HepG2 (cell line): Measurements from ENCODE around the gene LLGL1. TPM values are rescaled to one million over a fixed set of nuclear protein-coding genes. Genes with fewer than 3 reads are reported as not detected.

Experiments used
- ATAC-seq: fragments of 200-7000 bp; cut with Tn5 transposase; 3 replicates; pipeline ENCODE4 v1.9.1; 2020; ENCODE audit warnings: mild to moderate bottlenecking, moderate library complexity
- BruUV-seq: library from RNA; stranded (reverse); fragments of 400-500 nt; replicated peaks from 2 replicates; lab custom pipeline; 2021; lab: Mats Ljungman, UMichigan
- CTCF ChIA-PET: fragments of 300-600 bp; formaldehyde crosslinking; extraction: SDS; loops from one replicate; lab custom pipeline; 2021; ENCODE audit warnings: low total read pairs, inconsistent platforms, low intra/inter-chr PET ratio; lab: Yijun Ruan, JAX
- POLR2A ChIA-PET: fragments of 350-600 bp; sonication (Branson Sonifier 250); formaldehyde crosslinking; loops from one replicate; lab custom pipeline; 2020; ENCODE audit warnings: antibody characterized with exemption, inconsistent platforms; lab: Yijun Ruan, JAX
- DNase-seq: peaks from one replicate; pipeline ENCODE4 v3.0.0-alpha.2; 2015; ENCODE audit warnings: low spot score
- FAIRE-seq: peaks from 3 replicates; lab custom pipeline; 2011; peaks lifted over from hg19 to GRCh38; lab: Jason Lieb, UNC
- H2AFZ ChIP-seq: one replicate; pipeline ENCODE4 v1.6.1; 2011; ENCODE audit warnings: low read length, inconsistent platforms
- H3K27ac ChIP-seq: fragments of 300-600 bp; 3 replicates; pipeline ENCODE4 v1.8.0; 2011; ENCODE audit warnings: mixed run types, mild to moderate bottlenecking, mixed read lengths, low read length, inconsistent platforms; ENCODE audit not compliant: insufficient read depth; ENCODE audit errors: extremely low read length
- H3K27me3 ChIP-seq, 2 experiments: fragments of 200-600 bp in 1 of 2; 2 replicates in 1 of 2; 3 replicates in 1 of 2; pipeline versions ENCODE4 v1.6.0 to v1.8.0; 2011; ENCODE audit warnings: low read length in 2 of 2, mild to moderate bottlenecking in 2 of 2, moderate library complexity in 2 of 2, inconsistent platforms in 1 of 2; ENCODE audit not compliant: insufficient read depth in 2 of 2, control insufficient read depth in 1 of 2
- H3K36me3 ChIP-seq, 2 experiments: fragments of 200-600 bp in 1 of 2; replicated peaks in 1 of 2; 2 replicates in 1 of 2; 3 replicates in 1 of 2; pipeline versions ENCODE4 v1.5.1 to v1.8.0; 2011; ENCODE audit warnings: low read length in 2 of 2, inconsistent platforms in 1 of 2; ENCODE audit not compliant: insufficient read depth in 2 of 2, control insufficient read depth in 1 of 2
- H3K4me1 ChIP-seq: 2 replicates; pipeline ENCODE4 v1.5.1; 2012; ENCODE audit warnings: low read length, inconsistent platforms; ENCODE audit not compliant: insufficient read depth
- H3K4me2 ChIP-seq: 2 replicates; pipeline ENCODE4 v1.6.0; 2011; ENCODE audit warnings: low read depth, low read length, inconsistent platforms
- H3K4me3 ChIP-seq, 3 experiments: fragments of 200-600 bp in 1 of 3; sonication (generic), shearing (Covaris generic) in 1 of 3; replicated peaks in 1 of 3; 2 replicates each; pipeline ENCODE4 v1.5.1; 2011 to 2016; ENCODE audit warnings: low read length in 3 of 3, inconsistent platforms in 2 of 3, low read depth in 2 of 3, mild to moderate bottlenecking in 2 of 3, control low read depth in 1 of 3, mixed read lengths in 1 of 3; ENCODE audit not compliant: insufficient read depth in 1 of 3
- H3K79me2 ChIP-seq: one replicate; pipeline ENCODE4 v1.6.1; 2011; ENCODE audit warnings: low read length, inconsistent platforms; ENCODE audit not compliant: insufficient read depth
- H3K9ac ChIP-seq: 2 replicates; pipeline ENCODE4 v1.6.0; 2011; ENCODE audit warnings: mild to moderate bottlenecking, low read depth, low read length, inconsistent platforms; ENCODE audit not compliant: insufficient read depth
- H3K9me3 ChIP-seq: 2 replicates; pipeline ENCODE4 v1.5.1; 2012; ENCODE audit warnings: mild to moderate bottlenecking, low read length
- H4K20me1 ChIP-seq: 2 replicates; pipeline ENCODE4 v1.6.0; 2011; ENCODE audit warnings: inconsistent platforms, mild to moderate bottlenecking, low read length, moderate library complexity; ENCODE audit not compliant: insufficient read depth
- PHF8 ChIP-seq: sonication (generic); formaldehyde crosslinking; IDR thresholded peaks from 2 replicates; pipeline ENCODE4 v1.5.0; 2020; ENCODE audit warnings: missing genetic modification reagents
- POLR2A ChIP-seq, 2 experiments: IDR thresholded peaks; 2 replicates each; pipeline ENCODE4 v1.6.1; 2011; ENCODE audit warnings: low read depth in 2 of 2, low read length in 2 of 2, mild to moderate bottlenecking in 1 of 2, moderate library complexity in 1 of 2; ENCODE audit not compliant: insufficient read depth in 1 of 2
- POLR2AphosphoS5 ChIP-seq: IDR thresholded peaks from 2 replicates; pipeline ENCODE4 v1.6.1; 2012; ENCODE audit warnings: low read depth, low read length
- RAD51 ChIP-seq: fragments of 450-650 bp; IDR thresholded peaks from 2 replicates; pipeline ENCODE4 v1.6.1; 2016; ENCODE audit warnings: borderline replicate concordance
- SIN3A ChIP-seq: IDR thresholded peaks from 2 replicates; pipeline ENCODE4 v1.6.1; 2011; ENCODE audit warnings: low read depth, mild to moderate bottlenecking, control low read depth, low read length, borderline replicate concordance
- ZNF337 ChIP-seq: sonication (generic); formaldehyde crosslinking; IDR thresholded peaks from 2 replicates; pipeline ENCODE4 v1.5.1; 2020; ENCODE audit warnings: missing genetic modification reagents, low read depth, mild to moderate bottlenecking, borderline replicate concordance
- WGBS: methylation state at CpG from one replicate; pipeline ENCODE4 v1.1.6; 2017; ENCODE audit warnings: low lambda C conversion rate; 5-methylcytosine and 5-hydroxymethylcytosine counted together
- in situ Hi-C: cut with HindIII; loops from 2 replicates; pipeline ENCODE4 v1.10.0; 2017; ENCODE audit warnings: low pct_unique_long_range_greater_than_20kb; ENCODE audit not compliant: extremely low pct_ligation_motif_present
- intact Hi-C: fragments of 100-400 bp; cut with micrococcal nuclease; formaldehyde crosslinking; loops from one replicate; pipeline ENCODE4 v1.10.0; 2022; ENCODE audit not compliant: unreplicated experiment
- polyA plus RNA-seq, 8 experiments: library from polyadenylated mRNA; depleted of rRNA in 3 of 8; stranded (reverse) in 7 of 8; unstranded in 1 of 8; fragments of >200 nt; fragmentation: Illumina TruSeq in 4 of 8; extraction: Trizol in 4 of 8; gene quantifications; 2 replicates each; pipeline versions ENCODE4 v1.2.1 to v1.2.3, GENCODE V29; 2011 to 2016; ENCODE audit warnings: low read depth in 4 of 8, missing spikeins in 1 of 8, mixed read lengths in 1 of 8; ENCODE audit not compliant: insufficient read depth in 1 of 8
- total RNA-seq, 5 experiments: library from RNA; depleted of rRNA; stranded (reverse); fragments of >200 nt; fragmentation: Illumina TruSeq; extraction: Trizol; gene quantifications; 2 replicates each; pipeline ENCODE4 v1.2.3, GENCODE V29; 2016; ENCODE audit warnings: low read depth in 1 of 5
- TF ChIP-seq, protein P1 (sequence below): sonication (generic); formaldehyde crosslinking; IDR thresholded peaks from 2 replicates; pipeline ENCODE4 v1.4.0; 2020; ENCODE audit warnings: missing genetic modification reagents
- TF ChIP-seq, protein P2 (sequence below): sonication (generic); formaldehyde crosslinking; IDR thresholded peaks from 2 replicates; pipeline ENCODE4 v1.8.0; 2022; ENCODE audit warnings: low read depth, missing genetic modification reagents

LLGL1 gene
- total and polyA plus RNA-seq, 2 of the 13 experiments (the other 11 are each of a cell fraction or from before 2014, with no cell fraction given), result 15.0 to 15.3 TPM

DNA sequence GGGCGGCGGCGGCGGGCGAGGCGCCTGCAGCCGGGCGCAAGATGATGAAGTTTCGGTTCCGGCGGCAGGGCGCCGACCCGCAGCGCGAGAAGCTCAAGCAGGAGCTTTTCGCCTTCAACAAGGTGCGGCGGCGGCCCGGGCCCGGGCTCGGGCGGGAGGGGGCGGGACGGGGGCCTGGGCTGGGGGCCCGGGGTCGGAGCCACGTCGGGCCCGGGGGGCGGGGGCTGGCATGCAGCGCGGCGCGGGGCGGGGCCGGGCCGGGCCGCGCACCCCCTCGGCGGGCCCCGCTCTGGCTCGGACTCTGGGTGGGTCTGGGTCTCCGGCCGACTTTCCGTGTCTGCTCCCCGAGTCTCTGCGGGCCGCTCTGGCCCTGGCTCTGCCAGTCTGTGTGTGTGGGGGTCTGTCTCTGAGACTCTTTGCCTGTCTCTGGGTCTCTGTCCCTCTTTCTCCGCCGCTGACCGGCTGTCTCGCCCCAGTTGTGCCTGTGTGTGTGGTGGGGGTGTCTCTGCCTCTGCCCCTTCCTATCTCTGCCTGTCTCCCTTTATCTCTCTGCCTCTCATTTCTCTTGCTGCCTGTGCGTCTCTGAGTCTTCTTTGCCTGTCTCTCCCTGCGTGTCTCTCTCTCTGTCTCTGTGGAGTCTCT, 328 bp downstream of the LLGL1 start:
- Histone ChIP-seq H3K9ac (peak overlapping the region; percentile 79), H3K36me3 (no peaks in the 10 kb centered on the region), H3K79me2 (peaks cover 21% of the 10 kb centered on the region), H3K4me2 (peak overlapping the region; percentile 97), H3K27ac (no peak overlapping the region), H4K20me1 (peaks cover 4% of the 10 kb centered on the region; the same call in 1 of the 2 replicates), H3K4me1 (peaks cover 54% of the 10 kb centered on the region), H3K9me3 (no peaks in the 10 kb centered on the region), H2AFZ (no peak overlapping the region), H3K4me3 (peak overlapping the region; percentile 85 to 96 (median 89)), H3K27me3 (no peaks in the 10 kb centered on the region; a peak in 1 of 5 replicates)
- BruUV-seq, result no TSS peak
- WGBS, result 3% methylated on average over 6 of the region's 57 CpGs
- in situ Hi-C loops (no loop called here), intact Hi-C loops (no loop called here)
- DNase-seq (no peak), ATAC-seq (peak; percentile 1; the same call in 1 of the 3 replicates), FAIRE-seq (no peak)
- ChIA-PET POLR2A (interaction anchor here (1.5 to 3.2 kb wide), 3 partner anchors 18 to 89 kb away, joined by 3 to 29 read pairs (median 7); partner anchors contain the start of genes ALKBH5, SMCR8 and TOP3A), CTCF (no interaction called here)
- TF ChIP-seq POLR2A (IDR thresholded peaks at IDR 0.05; ENCODE audit: insufficient read depth in 1 of 2, low read depth in 2 of 2, low read length in 2 of 2) (peak in 1 of 2 experiments; percentile 48; a peak in 1 of 4 replicates), ZNF337 (CRISPR knock-in tag) (no peak), PHF8 (CRISPR knock-in tag) (peak; percentile 27; the same call in 1 of the 2 replicates), POLR2AphosphoS5 (0 out of 2 replicates have a peak, but pooled peaks have one; percentile 10), SIN3A (0 out of 2 replicates have a peak, but pooled peaks have one; percentile 4), RAD51 (no peak)
- TF ChIP-seq, protein P1, sequence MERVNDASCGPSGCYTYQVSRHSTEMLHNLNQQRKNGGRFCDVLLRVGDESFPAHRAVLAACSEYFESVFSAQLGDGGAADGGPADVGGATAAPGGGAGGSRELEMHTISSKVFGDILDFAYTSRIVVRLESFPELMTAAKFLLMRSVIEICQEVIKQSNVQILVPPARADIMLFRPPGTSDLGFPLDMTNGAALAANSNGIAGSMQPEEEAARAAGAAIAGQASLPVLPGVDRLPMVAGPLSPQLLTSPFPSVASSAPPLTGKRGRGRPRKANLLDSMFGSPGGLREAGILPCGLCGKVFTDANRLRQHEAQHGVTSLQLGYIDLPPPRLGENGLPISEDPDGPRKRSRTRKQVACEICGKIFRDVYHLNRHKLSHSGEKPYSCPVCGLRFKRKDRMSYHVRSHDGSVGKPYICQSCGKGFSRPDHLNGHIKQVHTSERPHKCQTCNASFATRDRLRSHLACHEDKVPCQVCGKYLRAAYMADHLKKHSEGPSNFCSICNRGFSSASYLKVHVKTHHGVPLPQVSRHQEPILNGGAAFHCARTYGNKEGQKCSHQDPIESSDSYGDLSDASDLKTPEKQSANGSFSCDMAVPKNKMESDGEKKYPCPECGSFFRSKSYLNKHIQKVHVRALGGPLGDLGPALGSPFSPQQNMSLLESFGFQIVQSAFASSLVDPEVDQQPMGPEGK (CRISPR knock-in tag), result peak; percentile 33; the same call in 1 of the 2 replicates
- TF ChIP-seq, protein P2, sequence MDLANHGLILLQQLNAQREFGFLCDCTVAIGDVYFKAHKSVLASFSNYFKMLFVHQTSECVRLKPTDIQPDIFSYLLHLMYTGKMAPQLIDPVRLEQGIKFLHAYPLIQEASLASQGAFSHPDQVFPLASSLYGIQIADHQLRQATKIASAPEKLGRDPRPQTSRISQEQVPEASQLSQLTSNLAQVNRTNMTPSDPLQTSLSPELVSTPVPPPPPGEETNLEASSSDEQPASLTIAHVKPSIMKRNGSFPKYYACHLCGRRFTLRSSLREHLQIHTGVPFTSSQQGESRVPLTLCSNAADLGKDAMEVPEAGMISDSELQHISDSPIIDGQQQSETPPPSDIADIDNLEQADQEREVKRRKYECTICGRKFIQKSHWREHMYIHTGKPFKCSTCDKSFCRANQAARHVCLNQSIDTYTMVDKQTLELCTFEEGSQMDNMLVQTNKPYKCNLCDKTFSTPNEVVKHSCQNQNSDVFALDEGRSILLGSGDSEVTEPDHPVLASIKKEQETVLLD, result 0 out of 2 replicates have a peak, but pooled peaks have one; percentile 25
